ENCODE results near the gene TMEM132E. TPM values are rescaled to one million over a fixed set of nuclear protein-coding genes. Genes with fewer than 3 reads are reported as not detected.

The TMEM132E gene
- total and polyA plus RNA-seq, 2 experiments from 2014 or later, result 0.27 to 0.98 TPM

GRCh38 chr17:34606763-34607162 lies 27.4 kb downstream of the TMEM132E start:
- H3K4me3 ChIP-seq, result no peak overlapping the region
- H3K36me3 ChIP-seq (replicated peaks; ENCODE audit: insufficient read depth, low read depth), result no peaks in the 10 kb centered on the region
- H4K20me1 ChIP-seq (ENCODE audit: insufficient read depth, poor library complexity, severe bottlenecking), result no peaks in the 10 kb centered on the region
- no peaks in the 10 kb centered on the region for H3K9me3 ChIP-seq (ENCODE audit: low read depth)
- peaks cover 23% of the 10 kb centered on the region for H3K27me3 ChIP-seq
- H3K27ac ChIP-seq, result no peak overlapping the region
- H3K4me1 ChIP-seq (ENCODE audit: insufficient read depth), result no peaks in the 10 kb centered on the region
- no peak for DNase-seq (ENCODE audit: low spot score)
- no peaks in the 10 kb centered on the region for H3K79me2 ChIP-seq
- no peak overlapping the region for H2AFZ ChIP-seq
- WGBS (ENCODE audit: low lambda C conversion rate, missing lambda C conversion rate), result 53% methylated on average over 5 of the region's 5 CpGs
- H3K9me2 ChIP-seq (replicated peaks; ENCODE audit: insufficient read depth), result no peaks in the 10 kb centered on the region
- TF ChIP-seq EZH2 (IDR thresholded peaks at IDR 0.05; ENCODE audit: borderline replicate concordance) (no peak), CTCF (IDR thresholded peaks at IDR 0.05; ENCODE audit: poor library complexity) (no peak), EZH2phosphoT487 (IDR thresholded peaks at IDR 0.05; ENCODE audit: low read depth, severe bottlenecking, unreplicated experiment) (no peak)
- H3K4me2 ChIP-seq, result no peak overlapping the region

GRCh38 chr17:34607917-34608316 lies 28.5 kb downstream of the TMEM132E start:
- Histone ChIP-seq H3K9me2 (replicated peaks; ENCODE audit: insufficient read depth) (no peaks in the 10 kb centered on the region), H3K79me2 (no peaks in the 10 kb centered on the region), H2AFZ (no peak overlapping the region), H3K27me3 (peaks cover 23% of the 10 kb centered on the region), H3K36me3 (replicated peaks; ENCODE audit: insufficient read depth, low read depth) (no peaks in the 10 kb centered on the region), H3K27ac (no peak overlapping the region), H3K9me3 (ENCODE audit: low read depth) (no peaks in the 10 kb centered on the region), H3K4me1 (ENCODE audit: insufficient read depth) (peaks cover 7% of the 10 kb centered on the region), H3K4me3 (no peak overlapping the region), H3K4me2 (no peak overlapping the region), H4K20me1 (ENCODE audit: insufficient read depth, poor library complexity, severe bottlenecking) (no peaks in the 10 kb centered on the region)
- WGBS (ENCODE audit: low lambda C conversion rate, missing lambda C conversion rate), result 69% methylated on average over 4 of the region's 4 CpGs
- DNase-seq (ENCODE audit: low spot score), result no peak
- no peak for TF ChIP-seq CTCF (IDR thresholded peaks at IDR 0.05; ENCODE audit: poor library complexity)
- TF ChIP-seq EZH2 (IDR thresholded peaks at IDR 0.05; ENCODE audit: borderline replicate concordance), result no peak
- TF ChIP-seq EZH2phosphoT487 (IDR thresholded peaks at IDR 0.05; ENCODE audit: low read depth, severe bottlenecking, unreplicated experiment), result no peak

- Histone ChIP-seq H3K27me3 (peaks cover 23% of the 10 kb centered on the region), H3K79me2 (no peaks in the 10 kb centered on the region), H3K4me3 (no peak overlapping the region), H4K20me1 (ENCODE audit: insufficient read depth, poor library complexity, severe bottlenecking) (no peaks in the 10 kb centered on the region), H2AFZ (no peak overlapping the region), H3K27ac (no peak overlapping the region), H3K36me3 (replicated peaks; ENCODE audit: insufficient read depth, low read depth) (no peaks in the 10 kb centered on the region), H3K9me2 (replicated peaks; ENCODE audit: insufficient read depth) (no peaks in the 10 kb centered on the region), H3K4me2 (no peak overlapping the region), H3K9me3 (ENCODE audit: low read depth) (no peaks in the 10 kb centered on the region), H3K4me1 (ENCODE audit: insufficient read depth) (peaks cover 12% of the 10 kb centered on the region)
- TF ChIP-seq EZH2phosphoT487 (IDR thresholded peaks at IDR 0.05; ENCODE audit: low read depth, severe bottlenecking, unreplicated experiment) (no peak), CTCF (IDR thresholded peaks at IDR 0.05; ENCODE audit: poor library complexity) (no peak), EZH2 (IDR thresholded peaks at IDR 0.05; ENCODE audit: borderline replicate concordance) (no peak)
- 55% methylated on average over 5 of the region's 5 CpGs for WGBS (ENCODE audit: low lambda C conversion rate, missing lambda C conversion rate)
- DNase-seq (ENCODE audit: low spot score), result no peak
These were observed 29.8 kb downstream of the TMEM132E start for GRCh38 chr17:34609210-34609609.

GRCh38 chr17:34610039-34610438 lies 30.7 kb downstream of the TMEM132E start:
- Histone ChIP-seq H3K9me2 (replicated peaks; ENCODE audit: insufficient read depth) (no peaks in the 10 kb centered on the region), H3K36me3 (replicated peaks; ENCODE audit: insufficient read depth, low read depth) (no peaks in the 10 kb centered on the region), H3K4me2 (no peak overlapping the region), H2AFZ (no peak overlapping the region), H3K4me1 (ENCODE audit: insufficient read depth) (peaks cover 12% of the 10 kb centered on the region), H3K4me3 (no peak overlapping the region), H3K27ac (no peak overlapping the region), H4K20me1 (ENCODE audit: insufficient read depth, poor library complexity, severe bottlenecking) (no peaks in the 10 kb centered on the region), H3K27me3 (peaks cover 23% of the 10 kb centered on the region), H3K79me2 (no peaks in the 10 kb centered on the region), H3K9me3 (ENCODE audit: low read depth) (no peaks in the 10 kb centered on the region)
- WGBS (ENCODE audit: low lambda C conversion rate, missing lambda C conversion rate), result 15% methylated on average over 5 of the region's 5 CpGs
- no peak for TF ChIP-seq EZH2 (IDR thresholded peaks at IDR 0.05; ENCODE audit: borderline replicate concordance)
- TF ChIP-seq CTCF (IDR thresholded peaks at IDR 0.05; ENCODE audit: poor library complexity), result no peak
- TF ChIP-seq EZH2phosphoT487 (IDR thresholded peaks at IDR 0.05; ENCODE audit: low read depth, severe bottlenecking, unreplicated experiment), result no peak
- no peak for DNase-seq (ENCODE audit: low spot score)
